Gastroesophageal sphincter (tissue), 3 donors: ENCODE measurements around the gene GUCD1.

Experiments used
- CTCF ChIP-seq, 4 experiments: fragments of 200-600 bp in 2 of 4; fragments of 450-650 bp in 2 of 4; sonication (generic) in 1 of 4; IDR thresholded peaks; one replicate each; pipeline ENCODE4 v1.5.1; 2017 to 2019; ENCODE audit warnings: antibody characterized with exemption in 4 of 4, mild to moderate bottlenecking in 2 of 4, moderate library complexity in 2 of 4
- EP300 ChIP-seq: sonication (generic); formaldehyde crosslinking; IDR thresholded peaks from one replicate; pipeline ENCODE4 v1.6.1; 2017; ENCODE audit warnings: antibody characterized with exemption, mild to moderate bottlenecking
- POLR2A ChIP-seq, 2 donors: fragments of 450-650 bp; IDR thresholded peaks; one replicate each; pipeline ENCODE4 v1.6.1; 2017; ENCODE audit warnings: antibody characterized with exemption in 2 of 2, mild to moderate bottlenecking in 2 of 2, moderate library complexity in 1 of 2
- POLR2AphosphoS5 ChIP-seq: sonication (generic); formaldehyde crosslinking; IDR thresholded peaks from one replicate; pipeline ENCODE4 v1.6.1; 2017; ENCODE audit warnings: antibody characterized with exemption

GRCh38 chr22:24502541-24502940 lies 52.4 kb downstream of the GUCD1 start:
- TF ChIP-seq CTCF (IDR thresholded peaks at IDR 0.05) (no peak), EP300 (no peak), POLR2AphosphoS5 (no peak), POLR2A (IDR thresholded peaks at IDR 0.05) (no peak)
